ENCODE results near the gene GYPC.

The GYPC gene

GRCh38 chr2:126677176-126677538, 21.2 kb downstream of the GYPC start:
- H3K9me3 ChIP-seq (ENCODE audit: control insufficient read depth, low read length), result no peaks in the 10 kb centered on the region
- no peak overlapping the region for H2AFZ ChIP-seq
- H3K4me2 ChIP-seq (ENCODE audit: low read length), result no peak overlapping the region
- no peaks in the 10 kb centered on the region for H3K27me3 ChIP-seq (ENCODE audit: control insufficient read depth, insufficient read depth, low read length)
- H3K79me2 ChIP-seq, result no peaks in the 10 kb centered on the region
- no peak for TF ChIP-seq CTCF (IDR thresholded peaks at IDR 0.05)
- no peak overlapping the region for H3K9ac ChIP-seq
- no peaks in the 10 kb centered on the region for H3K36me3 ChIP-seq (ENCODE audit: control insufficient read depth, insufficient read depth, low read length)
- no peak overlapping the region for H3K27ac ChIP-seq
- H3K4me1 ChIP-seq, result peaks cover 6% of the 10 kb centered on the region
- H3K4me3 ChIP-seq (ENCODE audit: low read depth, low read length), result no peak overlapping the region

GRCh38 chr2:126678269-126679065, 22.5 kb downstream of the GYPC start:
- Histone ChIP-seq H3K9me3 (ENCODE audit: control insufficient read depth, low read length) (no peaks in the 10 kb centered on the region), H3K9ac (no peak overlapping the region), H3K4me1 (peaks cover 3% of the 10 kb centered on the region), H2AFZ (no peak overlapping the region), H3K27me3 (ENCODE audit: control insufficient read depth, insufficient read depth, low read length) (no peaks in the 10 kb centered on the region), H3K36me3 (ENCODE audit: control insufficient read depth, insufficient read depth, low read length) (no peaks in the 10 kb centered on the region), H3K4me3 (ENCODE audit: low read depth, low read length) (no peak overlapping the region), H3K79me2 (no peaks in the 10 kb centered on the region), H3K4me2 (ENCODE audit: low read length) (no peak overlapping the region), H3K27ac (no peak overlapping the region)
- TF ChIP-seq CTCF (IDR thresholded peaks at IDR 0.05), result no peak

GRCh38 chr2:126679094-126679713, 23.2 kb downstream of the GYPC start:
- TF ChIP-seq CTCF (IDR thresholded peaks at IDR 0.05), result no peak
- peaks cover 10% of the 10 kb centered on the region for H3K4me1 ChIP-seq
- H3K9me3 ChIP-seq (ENCODE audit: control insufficient read depth, low read length), result no peaks in the 10 kb centered on the region
- H3K27ac ChIP-seq, result no peak overlapping the region
- no peak overlapping the region for H3K9ac ChIP-seq
- no peaks in the 10 kb centered on the region for H3K36me3 ChIP-seq (ENCODE audit: control insufficient read depth, insufficient read depth, low read length)
- no peak overlapping the region for H3K4me3 ChIP-seq (ENCODE audit: low read depth, low read length)
- H2AFZ ChIP-seq, result no peak overlapping the region
- H3K27me3 ChIP-seq (ENCODE audit: control insufficient read depth, insufficient read depth, low read length), result no peaks in the 10 kb centered on the region
- no peaks in the 10 kb centered on the region for H3K79me2 ChIP-seq
- no peak overlapping the region for H3K4me2 ChIP-seq (ENCODE audit: low read length)

- no peak for TF ChIP-seq CTCF (IDR thresholded peaks at IDR 0.05)
- no peak overlapping the region for H3K4me3 ChIP-seq (ENCODE audit: low read depth, low read length)
- H3K36me3 ChIP-seq (ENCODE audit: control insufficient read depth, insufficient read depth, low read length), result no peaks in the 10 kb centered on the region
Measured at GRCh38 chr2:126681505-126681904, 25.5 kb downstream of the GYPC start.

More at GRCh38 chr2:126681505-126681904, 25.5 kb downstream of the GYPC start:
- H3K4me1 ChIP-seq, result peaks cover 27% of the 10 kb centered on the region
- no peak overlapping the region for H2AFZ ChIP-seq
- H3K4me2 ChIP-seq (ENCODE audit: low read length), result no peak overlapping the region
- no peak overlapping the region for H3K9ac ChIP-seq
- no peak overlapping the region for H3K27ac ChIP-seq
- H3K9me3 ChIP-seq (ENCODE audit: control insufficient read depth, low read length), result no peaks in the 10 kb centered on the region
- H3K27me3 ChIP-seq (ENCODE audit: control insufficient read depth, insufficient read depth, low read length), result no peaks in the 10 kb centered on the region
- no peaks in the 10 kb centered on the region for H3K79me2 ChIP-seq

Measured in parathyroid adenoma (tissue), 2 donors.